ENCODE measurements around the gene HOMER3.

The HOMER3 gene

GRCh38 chr19:18943465-18943864 is 2.4 kb upstream of the HOMER3 start:
- TF ChIP-seq CTCF (conservative IDR thresholded peaks at IDR 0.05) = no peak
- H3K27ac ChIP-seq = no peak overlapping the region

GRCh38 chr19:18942692-18943091 is 1.7 kb upstream of the HOMER3 start:
- no peak for TF ChIP-seq CTCF (conservative IDR thresholded peaks at IDR 0.05)
- H3K27ac ChIP-seq = no peak overlapping the region

GRCh38 chr19:18941628-18942354 is 774 bp upstream of the HOMER3 start:
- no peak overlapping the region; the same call in 1 of the 2 replicates for H3K27ac ChIP-seq
- TF ChIP-seq CTCF (conservative IDR thresholded peaks at IDR 0.05) = no peak

GRCh38 chr19:18939922-18940768 is 872 bp downstream of the HOMER3 start:
- no peak for TF ChIP-seq CTCF (conservative IDR thresholded peaks at IDR 0.05)
- H3K27ac ChIP-seq = peak overlapping the region; percentile 69; the same call in 1 of the 2 replicates

GRCh38 chr19:18939163-18939562 is 1.9 kb downstream of the HOMER3 start:
- no peak overlapping the region for H3K27ac ChIP-seq
- no peak for TF ChIP-seq CTCF (conservative IDR thresholded peaks at IDR 0.05)

GRCh38 chr19:18933297-18933696 is 7.7 kb downstream of the HOMER3 start:
- TF ChIP-seq CTCF (conservative IDR thresholded peaks at IDR 0.05) = no peak
- H3K27ac ChIP-seq = no peak overlapping the region

- H3K27ac ChIP-seq = no peak overlapping the region
- TF ChIP-seq CTCF (conservative IDR thresholded peaks at IDR 0.05) = no peak
Measured at GRCh38 chr19:18932216-18932841, 8.7 kb downstream of the HOMER3 start.
